Endothelial cell of umbilical vein (primary cell): ENCODE measurements around the gene MRPS12.

Experiments
- CTCF ChIP-seq, 2 donors: IDR thresholded peaks; 1 replicate in 1 of 2; 2 replicates in 1 of 2; pipeline ENCODE4 v1.5.1; 2011; ENCODE audit warnings: low read length in 2 of 2, mild to moderate bottlenecking in 2 of 2, moderate library complexity in 2 of 2, control low read depth in 1 of 2, inconsistent platforms in 1 of 2, low read depth in 1 of 2; ENCODE audit not compliant: insufficient read depth in 1 of 2; ENCODE audit errors: extremely low read depth in 1 of 2
- JUN ChIP-seq: IDR thresholded peaks from 2 replicates; pipeline ENCODE4 v1.6.1; 2011; ENCODE audit warnings: borderline replicate concordance, low read depth; ENCODE audit not compliant: insufficient read length, insufficient read depth
- MAX ChIP-seq: IDR thresholded peaks from 2 replicates; pipeline ENCODE4 v1.6.1; 2011; ENCODE audit not compliant: insufficient read depth, insufficient read length
- POLR2A ChIP-seq: IDR thresholded peaks from 2 replicates; pipeline ENCODE4 v1.6.1; 2012; ENCODE audit warnings: low read depth, mild to moderate bottlenecking, control low read depth, low read length
- POLR2AphosphoS5 ChIP-seq: IDR thresholded peaks from 2 replicates; pipeline ENCODE4 v1.6.1; 2012; ENCODE audit warnings: low read depth, mild to moderate bottlenecking, control low read depth, low read length, moderate library complexity; ENCODE audit not compliant: insufficient read depth

GRCh38 chr19:38974624-38975213 lies 44.0 kb downstream of the MRPS12 start:
- TF ChIP-seq JUN (no peak), POLR2AphosphoS5 (no peak), MAX (no peak), CTCF (IDR thresholded peaks at IDR 0.05; ENCODE audit: extremely low read depth in 1 of 2, insufficient read depth in 1 of 2, low read depth in 1 of 2, low read length in 2 of 2) (no peak), POLR2A (no peak)
